ENCODE results near the gene HMGXB4.
"Not testable (repeated sequence)": the region's sequence is repeated elsewhere in the genome, so short reads cannot be mapped to it uniquely, and the experiment has no call there.

HMGXB4 gene

DNA sequence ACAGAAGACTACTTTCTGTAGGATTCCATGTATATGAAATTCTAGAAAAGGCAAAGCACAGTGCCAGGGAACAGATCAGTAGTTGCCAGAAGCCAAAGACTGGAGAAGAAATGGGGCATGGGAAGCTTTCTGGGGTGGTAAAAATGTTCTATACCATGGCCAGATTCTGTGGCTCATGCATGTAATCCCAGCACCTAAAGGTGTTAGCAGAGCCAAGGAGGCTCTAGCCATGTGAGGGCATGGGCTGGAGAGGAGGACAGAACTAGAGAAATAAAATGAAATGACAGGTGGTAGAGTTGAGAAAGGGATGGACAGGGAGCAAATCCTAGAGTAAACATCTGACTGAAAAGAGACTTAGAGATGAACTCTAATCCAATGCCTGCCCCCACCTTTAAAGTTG is 26.9 kb upstream of the HMGXB4 start:
- no peak overlapping the region for H3K4me3 ChIP-seq (replicated peaks; ENCODE audit: low read depth, low read length)
- no peak for DNase-seq (ENCODE audit: low read depth)
- TF ChIP-seq, protein P1, sequence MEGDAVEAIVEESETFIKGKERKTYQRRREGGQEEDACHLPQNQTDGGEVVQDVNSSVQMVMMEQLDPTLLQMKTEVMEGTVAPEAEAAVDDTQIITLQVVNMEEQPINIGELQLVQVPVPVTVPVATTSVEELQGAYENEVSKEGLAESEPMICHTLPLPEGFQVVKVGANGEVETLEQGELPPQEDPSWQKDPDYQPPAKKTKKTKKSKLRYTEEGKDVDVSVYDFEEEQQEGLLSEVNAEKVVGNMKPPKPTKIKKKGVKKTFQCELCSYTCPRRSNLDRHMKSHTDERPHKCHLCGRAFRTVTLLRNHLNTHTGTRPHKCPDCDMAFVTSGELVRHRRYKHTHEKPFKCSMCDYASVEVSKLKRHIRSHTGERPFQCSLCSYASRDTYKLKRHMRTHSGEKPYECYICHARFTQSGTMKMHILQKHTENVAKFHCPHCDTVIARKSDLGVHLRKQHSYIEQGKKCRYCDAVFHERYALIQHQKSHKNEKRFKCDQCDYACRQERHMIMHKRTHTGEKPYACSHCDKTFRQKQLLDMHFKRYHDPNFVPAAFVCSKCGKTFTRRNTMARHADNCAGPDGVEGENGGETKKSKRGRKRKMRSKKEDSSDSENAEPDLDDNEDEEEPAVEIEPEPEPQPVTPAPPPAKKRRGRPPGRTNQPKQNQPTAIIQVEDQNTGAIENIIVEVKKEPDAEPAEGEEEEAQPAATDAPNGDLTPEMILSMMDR (IDR thresholded peaks at IDR 0.05; ENCODE audit: low read length, missing control alignments), result no peak

DNA sequence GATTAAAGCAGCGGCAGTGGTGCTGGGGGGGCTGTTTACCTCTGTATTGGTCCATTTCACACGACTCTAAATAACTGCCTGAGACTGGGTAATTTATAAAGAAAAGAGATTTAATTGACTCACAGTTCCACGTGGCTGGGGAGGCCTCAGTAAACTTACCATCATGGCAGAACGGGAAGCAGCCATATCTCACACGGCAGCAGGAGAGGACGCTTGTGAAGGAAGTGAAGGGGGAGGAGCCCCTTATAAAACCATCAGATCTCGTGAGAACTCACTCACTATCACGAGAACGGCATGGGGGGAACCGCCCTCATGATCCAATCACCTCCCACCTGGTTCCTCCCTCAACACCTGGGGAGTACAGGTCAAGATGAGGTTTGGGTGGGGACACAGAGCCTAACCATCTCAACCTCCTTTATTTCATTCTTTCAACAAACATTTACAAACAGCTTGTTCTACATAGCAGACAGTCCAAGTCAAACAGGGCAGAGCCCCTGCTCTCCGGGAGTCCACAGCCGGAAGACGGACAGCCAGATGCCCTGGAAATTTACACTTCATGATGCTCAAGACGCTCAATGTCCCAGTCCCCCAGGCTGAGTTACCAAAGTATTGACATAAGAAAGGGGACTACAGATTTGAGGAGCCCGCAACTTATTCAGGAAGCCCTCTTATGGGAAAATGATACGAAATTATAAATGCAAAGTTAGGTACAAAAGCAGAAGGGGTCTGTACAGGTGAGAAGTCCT is 26.3 kb upstream of the HMGXB4 start:
- TF ChIP-seq, protein P1 (IDR thresholded peaks at IDR 0.05; ENCODE audit: low read length, missing control alignments), result no peak
- H3K4me3 ChIP-seq (replicated peaks; ENCODE audit: low read depth, low read length), result no peak overlapping the region
- no peak for DNase-seq (ENCODE audit: low read depth)

DNA sequence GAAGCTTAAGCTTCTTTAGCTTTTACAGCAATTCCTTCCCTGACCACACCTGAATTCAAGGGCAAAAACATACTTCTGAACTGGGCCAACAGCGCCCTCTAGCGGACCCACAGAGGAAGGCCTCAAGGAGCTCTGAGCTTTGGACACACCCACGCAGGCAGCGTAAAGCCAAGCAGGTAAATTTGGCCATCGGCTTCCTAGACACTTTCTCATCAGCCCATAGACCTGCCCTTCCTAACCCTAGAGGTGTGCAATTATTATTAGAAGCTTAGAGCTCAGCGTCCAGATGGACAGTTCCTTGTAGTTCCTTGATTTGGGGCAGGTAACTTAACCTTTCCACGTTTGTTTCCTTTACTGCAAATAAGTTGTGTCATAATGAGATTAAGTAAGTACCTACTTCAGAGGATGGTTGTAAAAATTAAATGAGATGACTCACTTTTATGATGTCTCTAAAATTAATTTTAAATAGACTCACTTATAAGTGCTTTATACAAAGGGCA is 25.7 kb upstream of the HMGXB4 start:
- TF ChIP-seq, protein P1 (IDR thresholded peaks at IDR 0.05; ENCODE audit: low read length, missing control alignments), result peak; percentile 98
- peak; percentile 77 for DNase-seq (ENCODE audit: low read depth)
- no peak overlapping the region for H3K4me3 ChIP-seq (replicated peaks; ENCODE audit: low read depth, low read length)

DNA sequence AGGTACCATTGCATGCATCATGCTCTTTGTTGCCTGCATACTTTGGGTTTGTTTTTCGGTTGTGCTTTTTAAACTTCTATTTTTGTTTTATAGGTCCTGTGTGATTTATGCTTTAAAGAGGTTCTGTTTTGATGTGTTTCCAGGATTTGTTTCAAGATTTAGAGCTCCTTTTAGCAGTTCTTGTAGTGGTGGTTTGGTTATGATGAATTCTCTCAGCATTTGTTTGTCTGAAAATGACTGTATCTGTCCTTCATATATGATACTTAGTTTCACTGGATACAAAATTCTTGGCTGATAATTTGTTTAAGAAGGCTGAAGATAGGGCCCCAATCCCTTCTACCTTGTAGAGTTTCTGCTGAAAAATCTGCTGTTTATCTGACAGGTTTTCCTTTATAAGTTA is 18.5 kb upstream of the HMGXB4 start:
- not testable (repeated sequence) for DNase-seq (ENCODE audit: low read depth); H3K4me3 ChIP-seq (replicated peaks; ENCODE audit: low read depth, low read length)

DNA sequence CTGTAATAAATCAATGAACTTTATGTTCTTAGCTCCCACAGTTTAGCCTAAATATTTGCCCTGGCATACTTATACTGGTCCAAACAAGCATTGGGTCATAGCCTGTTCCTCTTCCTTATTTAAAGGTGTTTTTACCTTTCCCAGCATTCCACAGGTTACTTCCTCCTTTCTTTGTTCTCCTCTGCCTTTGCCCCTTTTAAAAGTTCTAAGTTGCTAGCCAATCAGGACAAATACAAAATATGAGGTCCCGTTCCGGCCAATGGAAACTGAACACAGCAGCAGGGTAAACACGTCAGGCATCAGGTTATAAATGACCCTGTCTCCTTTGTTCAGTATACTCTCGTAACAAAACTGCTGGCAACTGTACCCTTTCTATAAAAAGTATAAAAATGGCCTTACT is 12.8 kb upstream of the HMGXB4 start:
- not testable (repeated sequence) for DNase-seq (ENCODE audit: low read depth)

DNA sequence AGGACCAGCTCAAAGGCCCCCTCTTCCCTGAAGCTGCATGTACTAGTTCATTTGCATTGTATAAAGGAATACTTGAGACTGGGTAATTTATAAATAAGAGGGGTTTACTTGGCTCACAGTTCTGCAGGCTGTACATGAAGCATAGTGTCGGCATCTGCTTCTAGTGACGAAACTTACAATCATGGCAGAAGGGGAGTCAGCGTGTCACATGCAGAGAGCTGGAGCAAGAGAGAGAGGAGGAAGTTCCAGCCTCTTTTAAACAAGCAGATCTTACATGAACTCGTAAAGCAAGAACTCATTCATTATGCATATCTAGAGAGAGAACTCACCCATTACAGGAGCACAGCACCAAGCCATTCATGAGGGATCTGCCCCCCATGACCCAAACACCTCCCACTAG is 7.1 kb upstream of the HMGXB4 start:
- TF ChIP-seq, protein P1 (IDR thresholded peaks at IDR 0.05; ENCODE audit: low read length, missing control alignments), result no peak
- DNase-seq (ENCODE audit: low read depth), result no peak
- no peak overlapping the region for H3K4me3 ChIP-seq (replicated peaks; ENCODE audit: low read depth, low read length)

More for the DNA sequence above, 12.8 kb upstream of the HMGXB4 start:
- not testable (repeated sequence) for H3K4me3 ChIP-seq (replicated peaks; ENCODE audit: low read depth, low read length)

DNA sequence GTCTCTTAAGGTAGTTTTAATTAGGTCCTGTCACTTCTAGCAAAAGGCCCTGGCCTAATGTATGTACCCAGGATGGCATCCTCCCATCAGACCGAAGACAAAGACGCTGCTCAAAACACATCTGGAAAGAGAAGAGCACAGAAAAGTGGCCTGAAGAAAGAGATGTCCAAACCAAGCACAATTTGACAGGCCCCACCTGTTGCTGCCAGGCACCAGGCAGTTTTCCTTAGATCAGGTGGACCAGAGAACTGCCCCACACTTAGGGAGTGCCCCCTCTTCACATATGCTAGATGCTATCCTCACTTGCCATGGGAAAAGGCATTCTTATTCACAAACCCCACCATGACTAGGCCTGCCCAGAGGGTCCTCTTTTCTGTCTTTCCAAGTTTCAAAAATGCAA is 3.3 kb upstream of the HMGXB4 start:
- no peak for DNase-seq (ENCODE audit: low read depth)
- H3K4me3 ChIP-seq (replicated peaks; ENCODE audit: low read depth, low read length), result no peak overlapping the region
- TF ChIP-seq, protein P1 (IDR thresholded peaks at IDR 0.05; ENCODE audit: low read length, missing control alignments), result no peak

DNA sequence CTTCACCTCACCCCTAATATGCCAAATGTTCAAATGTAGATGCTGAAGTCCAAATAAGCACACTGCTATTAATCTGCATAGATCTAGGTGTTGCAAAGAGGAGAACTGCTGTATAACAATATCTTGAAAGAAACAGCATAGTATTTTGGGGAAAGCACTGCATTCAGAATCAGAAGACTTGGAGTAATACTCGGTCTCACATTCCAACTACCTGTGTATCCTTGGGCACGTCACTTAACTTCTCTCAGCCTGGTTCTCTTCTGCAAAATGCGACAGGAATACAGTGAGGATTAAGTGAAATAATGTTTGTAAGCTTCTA is 332 bp upstream of the HMGXB4 start:
- peak overlapping the region; percentile 87 for H3K4me3 ChIP-seq (replicated peaks; ENCODE audit: low read depth, low read length)
- DNase-seq (ENCODE audit: low read depth), result no peak
- TF ChIP-seq, protein P1 (IDR thresholded peaks at IDR 0.05; ENCODE audit: low read length, missing control alignments), result no peak

Data from fibroblast of pulmonary artery (primary cell).